DMS153 (cell line): ENCODE measurements around the gene FNDC7.
"Not testable (repeated sequence)": the region's sequence is repeated elsewhere in the genome, so short reads cannot be mapped to it uniquely, and the experiment has no call there.

ENCODE experiments used
- DNase-seq: peaks from one replicate; lab custom pipeline; 2025; lab: John Stamatoyannopoulos, UW

Gene FNDC7

DNA sequence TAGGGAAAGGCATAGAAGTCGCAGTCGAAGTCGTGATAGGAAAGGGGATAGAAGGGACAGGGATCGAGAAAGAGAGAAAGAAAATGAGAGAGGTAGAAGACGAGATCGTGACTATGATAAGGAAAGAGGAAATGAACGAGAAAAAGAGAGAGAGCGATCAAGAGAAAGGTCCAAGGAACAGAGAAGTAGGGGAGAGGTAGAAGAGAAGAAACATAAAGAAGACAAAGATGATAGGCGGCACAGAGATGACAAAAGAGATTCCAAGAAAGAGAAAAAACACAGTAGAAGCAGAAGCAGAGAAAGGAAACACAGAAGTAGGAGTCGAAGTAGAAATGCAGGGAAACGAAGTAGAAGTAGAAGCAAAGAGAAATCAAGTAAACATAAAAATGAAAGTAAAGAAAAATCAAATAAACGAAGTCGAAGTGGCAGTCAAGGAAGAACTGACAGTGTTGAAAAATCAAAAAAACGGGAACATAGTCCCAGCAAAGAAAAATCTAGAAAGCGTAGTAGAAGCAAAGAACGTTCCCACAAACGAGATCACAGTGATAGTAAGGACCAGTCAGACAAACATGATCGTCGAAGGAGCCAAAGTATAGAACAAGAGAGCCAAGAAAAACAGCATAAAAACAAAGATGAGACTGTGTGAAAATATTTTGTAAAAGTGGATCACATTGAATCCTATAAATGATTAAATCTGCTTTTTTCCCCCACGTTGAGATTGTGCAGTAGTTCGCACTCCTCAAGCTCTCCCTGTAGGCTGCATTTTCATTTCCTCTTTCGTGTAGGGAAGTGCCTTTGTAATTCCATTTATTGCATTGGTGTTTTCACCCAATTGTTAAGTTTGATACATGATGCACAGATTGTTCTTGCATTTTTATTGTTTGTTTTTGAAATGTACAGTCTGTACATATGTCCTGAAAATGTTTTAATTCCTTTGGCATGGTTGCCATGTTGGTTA is 13.1 kb upstream of the FNDC7 start:
- DNase-seq, result no peak

DNA sequence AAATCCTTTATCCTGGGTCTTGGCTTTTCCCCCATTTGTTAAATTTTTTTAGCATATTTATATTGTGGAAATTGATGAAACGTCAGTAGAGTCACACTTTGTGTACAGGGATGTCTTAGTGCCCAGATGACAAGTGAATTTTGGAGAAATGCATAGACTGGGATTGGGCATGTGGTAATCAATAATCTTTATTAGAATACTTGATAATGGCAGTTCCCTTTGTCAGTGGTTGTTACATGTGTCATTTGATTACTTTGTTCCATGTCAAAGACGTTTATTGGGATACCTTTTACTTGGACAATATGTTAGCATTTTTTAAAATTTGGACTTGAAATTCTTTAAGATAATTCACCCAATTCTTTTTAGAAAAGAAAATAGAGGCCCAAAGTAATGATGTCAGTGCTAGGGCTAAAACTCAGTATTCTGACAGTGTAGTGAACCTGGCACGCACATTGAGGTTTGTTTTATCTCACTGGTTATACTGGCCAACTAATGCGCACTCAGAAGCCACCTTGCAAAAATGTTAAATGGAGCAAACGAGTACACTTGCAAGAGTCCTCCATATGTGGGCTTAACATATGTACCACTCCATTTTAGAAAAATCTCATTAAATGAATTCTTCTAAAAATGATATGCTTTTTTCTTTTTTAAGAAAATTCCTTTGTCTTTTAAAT is 11.4 kb upstream of the FNDC7 start:
- DNase-seq, result no peak

DNA sequence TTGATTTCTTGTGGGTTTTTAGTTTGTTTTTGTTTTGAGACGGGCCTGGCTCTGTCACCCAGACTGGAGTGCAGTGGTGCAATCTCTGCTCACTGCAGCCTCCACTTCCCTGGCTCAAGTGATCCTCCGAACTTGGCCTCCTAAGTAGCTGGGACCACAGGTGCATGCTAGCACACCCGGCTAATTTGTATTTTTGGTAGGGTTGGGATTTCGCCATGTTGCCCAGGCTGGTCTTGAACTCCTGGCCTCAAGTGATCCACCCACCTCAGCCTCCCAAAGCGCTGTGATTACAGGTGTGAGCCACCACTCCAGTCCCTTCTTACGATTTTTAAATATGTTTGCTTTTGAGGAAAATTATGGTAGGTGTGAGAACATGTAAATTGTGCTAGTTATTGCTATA is 10.6 kb upstream of the FNDC7 start:
- not testable (repeated sequence) for DNase-seq

DNA sequence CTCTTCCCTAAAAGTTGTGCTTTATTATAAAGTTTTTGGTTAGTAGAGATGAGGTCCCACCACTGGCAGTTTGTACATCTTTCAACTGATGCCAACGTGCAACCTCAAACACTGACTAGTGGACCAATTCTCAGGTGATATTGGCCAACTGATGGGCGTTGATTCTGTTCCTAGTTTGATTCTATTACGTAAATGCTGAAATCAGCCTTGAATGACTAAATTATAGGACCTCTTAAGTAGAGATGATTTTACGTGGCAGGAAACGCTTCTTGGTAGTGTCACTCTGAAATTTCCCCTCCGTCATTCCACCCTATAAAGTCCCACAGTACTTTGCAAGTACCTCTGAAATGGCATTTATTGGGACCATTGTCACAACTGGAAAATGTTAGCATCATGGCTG is 8.8 kb upstream of the FNDC7 start:
- DNase-seq, result no peak

DNA sequence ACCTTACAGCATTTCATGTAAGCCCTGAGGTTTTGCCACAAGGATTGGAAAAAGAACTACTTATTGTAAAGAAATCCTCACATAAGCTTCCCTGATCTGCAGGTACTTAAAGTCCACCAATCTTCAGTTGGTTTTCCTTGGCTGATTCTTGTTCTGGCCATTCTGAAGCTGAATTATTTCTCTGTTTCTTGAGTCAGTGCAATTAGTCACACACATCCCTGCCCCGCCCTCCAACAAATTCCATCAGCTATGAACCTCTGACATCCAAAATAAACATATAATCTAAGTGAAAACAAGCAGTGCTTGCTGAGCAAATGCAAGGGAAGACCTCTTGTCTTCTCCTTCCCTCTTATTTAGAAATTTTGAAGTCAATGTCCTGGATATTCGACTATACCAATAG is 8.2 kb upstream of the FNDC7 start:
- no peak for DNase-seq

DNA sequence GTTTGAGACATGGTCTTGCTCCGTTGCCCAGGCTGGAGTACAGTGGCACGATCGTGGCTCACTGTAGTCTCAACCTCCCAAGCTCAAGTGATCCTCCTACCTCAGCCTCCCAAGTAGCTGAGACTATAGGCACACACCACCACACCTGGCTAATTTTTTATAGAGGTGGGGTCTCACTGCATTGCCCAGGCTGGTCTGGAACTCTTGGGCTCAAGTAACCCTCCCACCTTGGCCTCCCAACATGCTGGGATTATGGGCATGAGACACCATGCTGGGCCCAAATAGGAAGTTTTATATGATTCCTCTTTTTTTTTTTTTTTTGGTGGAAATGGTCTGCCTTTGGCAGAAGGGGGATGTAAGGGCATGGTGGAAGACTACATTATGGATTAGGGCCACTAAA is 6.1 kb upstream of the FNDC7 start:
- DNase-seq, result no peak

DNA sequence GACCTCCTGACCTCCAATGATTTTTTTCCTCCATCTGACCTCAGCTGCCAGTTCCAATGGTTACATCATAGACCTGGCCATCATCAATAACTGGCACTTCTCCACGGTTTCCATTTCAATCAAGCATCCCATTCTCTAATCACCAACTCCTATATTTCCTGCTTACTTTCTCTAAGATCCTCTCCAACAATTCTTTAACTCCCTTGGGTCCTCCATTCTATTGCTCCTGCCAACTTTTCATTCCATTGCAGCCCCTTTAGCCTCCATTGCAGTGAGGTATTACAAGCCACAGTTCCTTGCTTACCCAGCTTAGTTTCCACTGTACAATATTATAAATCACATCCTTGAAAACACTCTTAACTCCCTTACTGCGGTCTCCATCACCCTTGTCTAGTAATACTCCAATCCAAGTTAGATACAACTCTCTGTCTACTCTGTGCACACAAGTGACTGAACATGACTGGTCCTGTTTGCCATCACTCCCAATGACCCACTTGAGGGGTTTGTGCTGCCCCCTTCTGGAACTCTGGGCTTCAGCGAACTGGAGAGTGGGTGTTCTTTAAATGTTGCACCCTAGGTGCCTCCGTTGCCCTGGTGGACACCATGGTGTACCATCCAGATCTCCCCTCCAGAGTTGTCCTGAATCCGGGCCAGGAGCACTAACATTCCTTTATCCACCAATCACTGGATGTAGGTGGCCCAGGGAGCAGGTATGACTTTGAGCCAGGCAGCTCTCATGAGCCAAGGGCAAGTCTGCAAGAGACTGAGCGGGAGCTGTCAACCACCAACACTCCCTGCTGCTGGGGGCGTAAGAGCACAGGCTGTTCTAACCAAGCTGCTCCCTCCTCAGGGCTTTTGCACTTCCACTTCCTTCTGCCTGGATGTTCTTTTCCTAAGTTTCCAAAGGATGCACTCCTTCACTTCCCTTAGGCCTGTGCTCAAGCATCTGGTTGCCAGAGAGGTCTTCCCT is 3.7 kb upstream of the FNDC7 start:
- no peak for DNase-seq

DNA sequence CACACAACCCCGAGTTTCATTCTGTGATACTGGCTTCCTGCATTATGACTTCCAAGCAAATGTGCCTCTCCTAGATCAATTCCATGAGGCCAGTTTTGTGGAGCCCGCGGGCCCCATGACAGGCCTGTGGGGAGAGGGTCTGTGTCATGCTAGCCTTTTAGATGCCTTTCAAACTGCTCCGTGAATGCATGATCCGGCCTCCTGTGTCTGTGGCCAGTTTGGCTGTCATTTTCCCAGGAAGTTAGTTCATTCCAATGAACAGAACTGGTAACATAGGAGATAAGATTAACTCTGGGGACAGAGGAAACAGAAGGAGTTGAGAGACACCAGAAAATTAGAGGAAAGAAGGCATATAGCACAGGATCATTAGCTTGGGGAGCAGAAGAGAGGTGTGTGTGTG is 3.2 kb downstream of the FNDC7 start:
- no peak for DNase-seq

DNA sequence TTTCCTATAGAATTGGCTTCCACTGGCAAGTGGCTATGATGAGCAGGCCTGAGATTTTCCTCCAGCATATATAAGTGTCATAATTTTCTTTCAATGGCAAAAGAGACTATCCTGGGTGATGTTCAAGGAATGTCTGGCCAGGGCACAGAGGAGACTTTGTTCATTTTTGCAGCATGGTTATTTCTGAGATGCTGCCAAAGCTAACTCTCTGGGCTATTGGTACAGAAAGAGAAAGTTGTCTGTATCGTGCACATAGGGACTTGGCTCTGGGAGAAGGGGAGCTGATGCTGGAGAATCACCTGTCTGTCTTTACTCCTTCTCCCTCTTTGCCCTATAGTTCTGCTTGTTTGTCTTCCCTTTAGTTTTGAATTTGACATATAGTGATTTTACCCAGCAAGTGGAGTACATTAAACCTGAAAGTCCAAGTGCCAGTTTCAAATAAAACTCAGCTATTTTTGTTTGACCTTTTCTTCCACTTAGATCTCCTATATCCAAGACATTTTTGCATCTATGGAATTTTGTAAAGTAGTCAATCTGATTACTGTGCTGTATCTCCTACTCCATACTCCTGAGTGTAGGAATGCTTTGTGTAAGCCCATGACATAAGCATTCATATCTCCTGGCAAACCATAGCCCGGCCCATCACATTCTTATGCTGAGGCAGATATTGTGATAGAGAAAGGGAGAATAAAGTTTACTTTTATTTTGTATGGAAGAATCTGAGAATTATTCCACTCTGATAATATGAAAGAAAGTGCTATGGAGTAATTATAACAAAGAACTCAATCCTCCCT is 3.9 kb downstream of the FNDC7 start:
- DNase-seq, result no peak

DNA sequence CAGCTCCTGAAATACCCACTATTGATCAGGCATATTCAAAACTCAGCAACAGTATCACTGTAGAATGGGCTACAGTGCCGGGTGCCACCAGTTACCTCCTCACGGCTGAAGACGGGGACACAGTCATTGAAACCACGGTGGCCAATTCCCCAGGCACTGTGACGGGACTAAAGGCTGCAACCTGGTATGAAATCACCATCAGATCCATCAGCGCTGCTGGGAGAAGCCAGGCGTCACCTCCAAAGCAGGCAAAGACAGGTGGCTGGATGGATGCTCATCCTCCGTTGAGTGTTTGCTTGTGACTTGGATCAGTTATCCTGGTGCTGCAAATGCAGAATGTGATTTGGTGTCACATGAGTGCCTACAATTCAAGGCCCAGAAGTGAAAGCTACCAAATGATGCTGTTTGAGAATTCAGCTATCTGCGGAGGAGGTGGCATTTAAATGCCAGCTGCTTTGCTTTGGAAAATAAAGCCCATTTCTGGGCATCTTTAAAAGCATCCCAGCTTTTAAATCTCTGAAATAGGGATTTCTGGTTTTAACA is 5.1 kb downstream of the FNDC7 start:
- no peak for DNase-seq

DNA sequence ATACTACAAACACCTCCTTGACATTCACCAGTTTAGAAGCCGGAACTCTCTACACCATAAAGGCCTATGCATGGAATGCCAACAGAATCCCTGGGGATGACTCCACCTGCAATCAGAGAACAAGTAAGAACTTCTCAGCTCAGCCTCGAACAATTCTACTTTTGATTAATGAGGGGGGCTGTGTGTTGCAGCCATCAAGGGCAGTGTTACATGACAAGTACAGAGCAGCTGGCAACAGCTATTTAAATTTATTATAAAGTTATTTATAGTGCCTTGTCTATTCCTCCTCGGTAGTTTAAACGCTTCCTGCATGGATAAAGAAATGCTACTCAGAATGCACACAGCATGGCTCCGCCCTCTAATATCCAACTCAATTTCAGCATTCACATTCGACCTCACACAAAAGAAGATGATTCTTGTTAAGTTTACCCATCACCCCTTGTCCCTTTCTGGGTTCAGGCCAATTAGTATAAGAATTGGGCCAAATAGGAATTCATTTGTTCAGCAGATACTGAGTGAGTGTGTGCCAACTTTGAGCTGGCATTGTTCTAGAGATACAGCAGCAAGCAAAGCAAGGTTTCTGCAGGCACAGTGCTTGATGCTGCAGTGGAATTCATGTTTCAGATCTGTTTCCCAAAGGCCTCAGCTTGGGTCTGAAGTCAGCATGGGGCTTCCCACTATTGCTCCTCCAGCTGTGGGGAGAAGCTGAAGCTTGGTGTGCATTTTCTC is 6.4 kb downstream of the FNDC7 start:
- no peak for DNase-seq

DNA sequence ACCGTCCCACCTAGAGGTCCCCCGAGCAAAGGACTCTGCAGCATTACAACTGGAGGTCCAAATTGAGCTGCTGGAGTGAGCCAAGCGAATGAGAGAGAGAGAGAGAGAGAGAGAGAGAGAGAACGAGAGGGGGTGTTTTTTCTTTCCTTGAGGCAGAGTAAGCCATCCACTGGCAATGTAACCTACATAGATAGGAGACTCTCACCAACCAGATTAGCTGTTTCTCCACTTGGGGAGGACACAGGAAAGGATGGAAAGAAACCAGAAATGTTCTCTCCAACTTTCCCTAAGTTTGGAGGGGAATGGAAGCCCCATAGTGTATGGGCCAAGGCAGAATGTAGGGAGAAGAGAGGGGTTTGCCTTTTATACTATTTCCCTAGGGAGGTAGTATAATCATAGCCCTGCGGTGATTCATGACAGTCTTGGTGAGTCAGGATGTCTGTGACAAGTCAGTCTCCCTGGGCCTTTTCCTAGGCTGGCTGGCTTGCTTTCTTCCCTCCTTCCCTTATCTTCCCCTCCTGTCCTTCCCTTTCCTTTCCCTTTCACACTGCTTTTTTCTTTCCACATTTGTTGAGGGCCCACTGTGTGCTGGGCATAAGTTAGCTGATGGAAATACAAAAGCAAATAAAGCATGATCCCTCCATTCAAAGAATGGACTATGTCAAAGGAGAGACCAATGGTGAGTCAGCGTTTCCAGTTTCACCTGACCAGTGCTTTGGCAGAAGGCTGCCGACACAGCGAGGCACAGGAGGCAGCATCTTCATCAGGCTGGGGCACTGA is 7.1 kb downstream of the FNDC7 start:
- no peak for DNase-seq

DNA sequence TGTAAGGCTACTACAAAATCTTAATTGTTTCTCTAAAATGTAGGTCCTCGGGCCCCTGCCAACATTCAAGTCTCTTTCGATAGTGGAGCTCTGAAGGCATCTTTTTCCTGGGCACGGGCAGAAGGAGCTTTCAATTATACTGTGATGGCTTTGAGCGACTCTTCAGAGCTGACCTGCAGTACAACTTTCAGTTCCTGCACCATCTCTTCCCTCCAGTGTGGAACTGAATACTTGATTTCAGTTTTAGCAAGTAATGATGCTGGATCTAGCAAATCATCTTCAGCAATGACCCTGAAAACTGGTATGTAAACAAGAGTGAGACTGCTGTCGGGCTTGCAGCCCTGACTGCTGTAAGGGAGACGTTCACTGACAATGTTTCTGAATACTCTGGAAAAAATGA is 9.6 kb downstream of the FNDC7 start:
- no peak for DNase-seq

DNA sequence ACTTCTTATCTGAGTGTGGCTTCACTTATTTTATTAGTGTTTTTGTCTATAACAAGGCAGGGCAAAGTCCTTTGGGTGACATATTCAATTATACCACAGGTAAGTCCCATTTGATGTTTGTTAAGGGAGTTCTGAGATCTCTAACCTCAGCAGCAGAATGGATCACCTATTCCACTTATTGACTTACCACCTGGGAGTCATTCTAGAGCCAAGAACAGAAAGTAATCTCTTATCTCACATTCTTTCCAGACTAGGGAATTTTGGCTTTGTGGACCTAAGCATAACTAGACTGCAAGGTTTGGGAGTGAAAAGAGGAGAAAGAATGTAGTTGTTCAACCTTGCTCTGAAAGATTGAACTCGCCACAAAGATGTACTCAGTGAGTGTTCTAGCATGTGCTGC is 13.2 kb downstream of the FNDC7 start:
- no peak for DNase-seq

DNA sequence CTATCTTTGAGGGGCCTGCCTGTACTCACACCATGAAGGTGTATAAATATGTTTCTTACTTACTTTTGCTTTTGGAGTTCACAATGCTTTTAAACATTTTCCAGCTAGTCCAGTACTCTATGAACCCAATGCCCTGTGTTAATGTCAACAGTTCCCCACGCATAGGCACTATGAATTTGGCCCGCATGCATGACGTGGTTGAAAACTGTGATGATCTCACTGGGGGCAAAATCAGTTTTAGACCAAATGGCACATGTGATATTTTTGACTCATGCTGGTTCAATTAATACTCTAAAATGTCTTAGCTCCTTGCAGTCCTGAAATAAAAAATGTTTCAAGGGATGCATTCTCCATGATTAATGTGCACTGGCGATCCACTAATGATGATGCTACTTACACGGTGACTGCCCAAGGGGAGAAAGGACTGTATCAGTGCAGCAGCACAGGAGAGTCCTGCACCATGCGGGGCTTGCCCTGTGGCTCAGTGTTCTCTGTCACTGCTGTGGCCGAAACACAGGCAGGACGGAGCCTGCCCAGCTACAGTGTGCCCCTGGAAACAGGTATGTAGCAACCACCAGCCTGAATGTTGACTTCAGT is 15.7 kb downstream of the FNDC7 start:
- DNase-seq, result no peak

DNA sequence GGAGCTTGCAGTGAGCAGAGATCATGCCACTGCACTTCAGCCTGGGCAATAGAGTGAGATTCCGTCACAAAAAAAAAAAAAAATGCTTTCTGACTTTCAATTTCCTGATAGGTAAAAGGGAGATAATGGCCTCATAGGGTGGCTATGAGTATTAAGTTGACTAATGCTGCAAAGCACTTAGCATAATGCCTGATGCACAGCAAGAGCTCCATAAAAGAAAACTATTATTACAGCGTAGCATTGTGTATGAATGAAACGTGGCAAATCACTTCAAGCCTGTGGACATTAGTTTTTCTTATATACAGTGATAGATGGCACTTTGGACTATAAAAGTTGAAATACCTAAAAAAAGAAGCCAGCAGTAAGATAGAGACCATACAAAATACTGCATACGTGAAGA is 16.8 kb downstream of the FNDC7 start:
- DNase-seq, result no peak

DNA sequence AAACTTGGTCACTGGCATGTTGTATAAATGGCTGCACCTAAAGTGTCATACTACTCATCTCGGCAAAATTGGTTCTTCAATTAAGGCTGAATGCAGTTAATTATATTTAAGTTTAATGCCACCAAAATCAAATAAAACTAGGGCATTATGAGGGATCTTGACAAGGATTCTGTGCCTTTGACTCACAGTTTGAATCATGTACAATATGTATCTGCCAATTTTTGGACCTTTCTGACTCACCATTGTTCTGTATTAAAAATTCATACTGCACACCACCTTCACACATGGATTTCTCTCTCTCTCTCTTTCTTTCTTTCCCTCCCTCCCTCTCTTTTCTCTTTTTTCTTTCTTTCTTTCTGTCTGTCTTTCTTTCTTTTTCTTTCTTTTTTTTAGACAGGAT is 19.7 kb downstream of the FNDC7 start:
- DNase-seq, result no peak

DNA sequence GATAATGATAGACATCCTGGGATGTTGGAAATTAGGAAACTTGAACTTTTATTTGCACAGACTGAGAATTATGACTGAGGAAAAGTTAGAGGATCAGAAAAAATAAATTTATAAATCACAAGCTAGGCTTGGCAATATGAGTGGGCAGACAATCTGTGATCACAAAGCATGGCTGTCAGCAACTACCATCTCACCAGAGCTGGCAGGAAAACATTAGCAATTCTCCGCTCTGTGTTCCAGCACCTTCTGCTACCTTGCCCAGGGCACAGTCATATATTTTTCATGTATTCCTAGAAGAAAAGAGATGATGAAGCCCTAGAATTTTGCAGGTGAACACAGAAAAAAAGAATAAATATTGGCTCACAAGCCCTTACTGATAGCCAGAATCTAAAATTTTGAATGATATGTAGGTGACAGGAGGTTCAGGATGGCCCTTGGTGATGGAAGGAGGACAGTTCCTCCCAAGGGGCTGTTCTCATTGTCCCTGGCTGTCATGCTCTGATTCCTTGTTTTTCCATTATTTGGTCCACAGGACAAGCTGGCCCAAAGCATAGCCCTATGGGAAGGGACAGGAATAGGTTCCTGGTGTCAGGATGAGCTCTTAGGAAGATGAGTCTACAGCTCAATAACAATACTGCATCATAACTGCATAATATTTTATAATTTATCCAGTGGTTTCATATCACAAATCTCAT is 21.6 kb downstream of the FNDC7 start:
- no peak for DNase-seq

DNA sequence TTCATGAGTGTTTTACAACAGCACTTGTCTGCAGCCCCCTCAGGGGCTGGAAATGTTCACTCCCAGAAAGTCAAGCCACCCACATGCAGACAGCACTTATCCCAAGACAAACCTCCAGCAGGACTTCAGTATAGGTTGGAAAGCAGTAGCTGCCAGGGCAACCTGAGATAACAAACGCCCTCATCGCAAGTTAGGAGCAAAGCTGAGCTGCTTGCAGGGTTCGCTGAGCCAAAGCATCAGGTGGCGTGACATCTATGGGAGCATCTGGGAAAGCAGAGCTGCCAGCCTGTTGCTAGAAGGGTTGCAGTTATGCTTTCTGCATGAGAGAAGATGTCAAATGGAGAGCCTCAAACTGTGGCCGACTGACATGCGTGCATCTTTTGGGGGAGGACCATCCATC is 29.5 kb downstream of the FNDC7 start:
- no peak for DNase-seq
